Tibial nerve (tissue), 4 donors: Measurements from ENCODE around the gene REC114. TPM values are rescaled to one million over a fixed set of nuclear protein-coding genes. Genes with fewer than 3 reads are reported as not detected.
"Not testable (repeated sequence)": the region's sequence is repeated elsewhere in the genome, so short reads cannot be mapped to it uniquely, and the experiment has no call there.

ENCODE experiments used
- DNase-seq, 2 donors: peaks; one replicate each; pipeline ENCODE4 v3.0.0-alpha.2; 2019; ENCODE audit warnings: low spot score in 2 of 2
- H3K27ac ChIP-seq, 4 donors: fragments of 200-600 bp; sonication (generic) in 3 of 4; one replicate each; pipeline ENCODE4 v1.5.1; 2017 to 2019; ENCODE audit warnings: mild to moderate bottlenecking in 1 of 4
- H3K27me3 ChIP-seq, 2 donors: fragments of 200-600 bp; sonication (generic) in 1 of 2; one replicate each; pipeline versions ENCODE4 v1.5.1 to v1.6.0; 2017 to 2019
- H3K36me3 ChIP-seq, 3 donors: fragments of 200-600 bp; sonication (generic); one replicate each; pipeline ENCODE4 v1.5.1; 2018 to 2019
- H3K4me1 ChIP-seq, 4 donors: fragments of 200-600 bp; sonication (generic) in 3 of 4; one replicate each; pipeline ENCODE4 v1.5.1; 2017 to 2019
- H3K4me3 ChIP-seq, 4 donors: fragments of 200-600 bp; sonication (generic) in 3 of 4; one replicate each; pipeline ENCODE4 v1.5.1; 2017 to 2019; ENCODE audit warnings: mild to moderate bottlenecking in 1 of 4, moderate library complexity in 1 of 4
- H3K9me3 ChIP-seq, 4 donors: fragments of 200-600 bp; sonication (generic) in 3 of 4; one replicate each; pipeline ENCODE4 v1.5.1; 2017 to 2019
- EP300 ChIP-seq, 2 donors: sonication (generic); formaldehyde crosslinking; IDR thresholded peaks; one replicate each; pipeline ENCODE4 v1.6.1; 2017; ENCODE audit warnings: antibody characterized with exemption in 2 of 2, mild to moderate bottlenecking in 1 of 2
- POLR2A ChIP-seq, 2 donors: fragments of 450-650 bp; IDR thresholded peaks; one replicate each; pipeline ENCODE4 v1.6.1; 2017; ENCODE audit warnings: antibody characterized with exemption in 2 of 2, mild to moderate bottlenecking in 2 of 2, moderate library complexity in 2 of 2
- WGBS, 2 donors: methylation state at CpG; one replicate each; pipeline ENCODE4 v1.1.5; 2018; 5-methylcytosine and 5-hydroxymethylcytosine counted together
- total RNA-seq, 4 donors: library from RNA; depleted of rRNA; stranded (reverse); fragments of >200 nt; gene quantifications; one replicate each; pipeline ENCODE4 v1.1.0, GENCODE V29; 2016
- TF ChIP-seq, protein P1 (sequence below), 5 experiments: fragments of 200-600 bp in 3 of 5; fragments of 450-650 bp in 2 of 5; sonication (generic) in 3 of 5; IDR thresholded peaks; one replicate each; pipeline ENCODE4 v1.5.1; 2016 to 2019; ENCODE audit warnings: antibody characterized with exemption in 5 of 5, mild to moderate bottlenecking in 3 of 5, moderate library complexity in 2 of 5

The REC114 gene
- total RNA-seq, 4 donors from 2014 or later = not detected

DNA sequence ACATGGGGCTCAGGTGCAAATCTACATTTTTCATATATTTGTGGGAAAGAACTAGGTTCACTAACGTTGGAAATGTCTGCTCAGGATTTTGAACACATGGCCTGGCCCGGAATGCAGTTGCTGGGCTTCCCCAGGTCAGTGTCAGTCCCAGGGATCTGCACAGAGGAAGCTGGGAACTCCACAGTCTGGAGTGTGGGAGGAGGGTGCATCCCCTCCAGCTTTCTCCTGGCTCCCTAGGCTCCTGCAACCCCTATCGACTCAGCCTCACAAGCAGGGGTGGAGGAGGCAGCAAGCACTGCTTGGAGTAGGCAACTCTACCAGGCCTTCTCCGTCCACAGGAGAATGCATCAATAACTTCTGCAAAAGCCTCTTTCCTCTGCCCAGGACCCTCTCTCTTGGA, 44.1 kb upstream of the REC114 start:
- no peak for DNase-seq
- Histone ChIP-seq H3K27ac (no peak overlapping the region), H3K4me1 (no peaks in the 10 kb centered on the region), H3K9me3 (no peaks in the 10 kb centered on the region), H3K36me3 (no peaks in the 10 kb centered on the region), H3K4me3 (no peak overlapping the region), H3K27me3 (no peaks in the 10 kb centered on the region)
- TF ChIP-seq POLR2A (IDR thresholded peaks at IDR 0.05) = no peak
- TF ChIP-seq, protein P1, sequence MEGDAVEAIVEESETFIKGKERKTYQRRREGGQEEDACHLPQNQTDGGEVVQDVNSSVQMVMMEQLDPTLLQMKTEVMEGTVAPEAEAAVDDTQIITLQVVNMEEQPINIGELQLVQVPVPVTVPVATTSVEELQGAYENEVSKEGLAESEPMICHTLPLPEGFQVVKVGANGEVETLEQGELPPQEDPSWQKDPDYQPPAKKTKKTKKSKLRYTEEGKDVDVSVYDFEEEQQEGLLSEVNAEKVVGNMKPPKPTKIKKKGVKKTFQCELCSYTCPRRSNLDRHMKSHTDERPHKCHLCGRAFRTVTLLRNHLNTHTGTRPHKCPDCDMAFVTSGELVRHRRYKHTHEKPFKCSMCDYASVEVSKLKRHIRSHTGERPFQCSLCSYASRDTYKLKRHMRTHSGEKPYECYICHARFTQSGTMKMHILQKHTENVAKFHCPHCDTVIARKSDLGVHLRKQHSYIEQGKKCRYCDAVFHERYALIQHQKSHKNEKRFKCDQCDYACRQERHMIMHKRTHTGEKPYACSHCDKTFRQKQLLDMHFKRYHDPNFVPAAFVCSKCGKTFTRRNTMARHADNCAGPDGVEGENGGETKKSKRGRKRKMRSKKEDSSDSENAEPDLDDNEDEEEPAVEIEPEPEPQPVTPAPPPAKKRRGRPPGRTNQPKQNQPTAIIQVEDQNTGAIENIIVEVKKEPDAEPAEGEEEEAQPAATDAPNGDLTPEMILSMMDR (IDR thresholded peaks at IDR 0.05) = no peak
- no peak for TF ChIP-seq EP300 (IDR thresholded peaks at IDR 0.05)
- 71 to 78% methylated on average over 4 of the region's 4 CpGs for WGBS, 2 donors

DNA sequence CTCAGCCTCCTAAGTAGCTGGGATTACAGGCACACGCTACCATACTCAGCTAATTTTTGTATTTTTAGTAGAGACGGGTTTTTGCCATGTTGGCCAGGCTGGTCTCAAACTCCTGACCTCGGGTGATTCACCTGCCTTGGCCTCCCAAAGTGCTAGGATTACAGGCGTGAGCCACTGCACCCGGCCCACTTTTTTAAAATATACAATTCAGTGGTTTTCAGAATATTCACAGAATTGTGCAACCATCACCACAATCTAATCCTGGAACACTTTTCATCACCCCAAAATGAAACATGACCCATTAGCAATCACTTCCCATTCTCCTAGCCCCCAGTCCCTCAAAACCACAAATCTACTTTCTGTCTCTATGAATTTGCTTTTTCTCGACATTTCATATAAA, 42.7 kb upstream of the REC114 start:
- not testable (repeated sequence) for DNase-seq, H3K9me3 ChIP-seq, H3K27ac ChIP-seq, H3K4me1 ChIP-seq, H3K36me3 ChIP-seq, H3K27me3 ChIP-seq, H3K4me3 ChIP-seq
- 77 to 82% methylated on average over 6 of the region's 6 CpGs for WGBS, 2 donors

DNA sequence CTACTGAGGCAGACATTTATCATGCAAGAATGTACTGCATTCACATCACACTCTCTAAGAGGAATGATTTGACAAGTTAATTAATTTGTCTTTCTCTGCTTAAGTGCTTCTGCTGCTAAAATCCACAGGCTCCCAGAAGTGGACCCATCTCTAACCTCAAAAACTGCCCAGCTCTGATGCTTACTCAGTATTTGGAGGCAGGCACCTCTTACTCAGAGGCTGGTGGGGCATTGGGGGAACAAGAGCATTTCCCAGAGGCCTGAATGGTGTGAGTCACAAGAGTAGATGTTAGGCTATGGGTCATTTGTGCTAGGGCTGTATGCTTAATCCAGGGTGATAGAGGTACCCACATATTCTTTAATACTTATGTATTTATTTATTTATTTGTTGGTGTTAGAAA, 39.8 kb upstream of the REC114 start:
- no peak for DNase-seq
- H3K4me1 ChIP-seq = no peaks in the 10 kb centered on the region
- no peak overlapping the region for H3K27ac ChIP-seq
- no peaks in the 10 kb centered on the region for H3K9me3 ChIP-seq
- no peak for TF ChIP-seq EP300 (IDR thresholded peaks at IDR 0.05)
- no peaks in the 10 kb centered on the region for H3K27me3 ChIP-seq
- H3K36me3 ChIP-seq = no peaks in the 10 kb centered on the region
- no peak overlapping the region for H3K4me3 ChIP-seq

DNA sequence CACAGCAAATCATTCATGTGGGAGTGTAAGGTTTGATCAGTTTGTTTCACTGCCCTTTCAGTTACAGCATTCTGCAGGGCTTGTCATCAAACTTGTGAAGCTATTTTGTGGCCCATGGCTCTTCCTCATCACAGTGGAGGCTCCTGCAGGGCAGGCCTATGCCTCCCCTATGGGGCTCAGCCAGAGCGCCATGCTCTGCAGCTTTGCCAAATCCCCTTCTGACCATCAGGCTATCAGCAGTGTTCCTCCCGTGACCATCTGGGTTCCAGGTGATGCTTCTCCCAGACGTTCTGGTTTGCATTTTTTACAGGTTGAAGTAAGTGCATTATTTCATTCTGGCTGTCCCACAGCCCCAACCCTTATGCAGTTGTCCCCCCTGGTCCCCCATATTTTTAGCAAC, 28.1 kb upstream of the REC114 start:
- WGBS, 2 donors = 62 to 74% methylated on average over 3 of the region's 3 CpGs
- Histone ChIP-seq H3K4me3 (no peak overlapping the region), H3K27me3 (peaks cover 0 to 5% of the 10 kb centered on the region in 2 donors), H3K36me3 (no peaks in the 10 kb centered on the region), H3K4me1 (no peaks in the 10 kb centered on the region), H3K9me3 (no peaks in the 10 kb centered on the region), H3K27ac (no peak overlapping the region)
- TF ChIP-seq EP300 (IDR thresholded peaks at IDR 0.05) (no peak), POLR2A (IDR thresholded peaks at IDR 0.05) (no peak)
- TF ChIP-seq, protein P1 (IDR thresholded peaks at IDR 0.05) = no peak
- no peak for DNase-seq

DNA sequence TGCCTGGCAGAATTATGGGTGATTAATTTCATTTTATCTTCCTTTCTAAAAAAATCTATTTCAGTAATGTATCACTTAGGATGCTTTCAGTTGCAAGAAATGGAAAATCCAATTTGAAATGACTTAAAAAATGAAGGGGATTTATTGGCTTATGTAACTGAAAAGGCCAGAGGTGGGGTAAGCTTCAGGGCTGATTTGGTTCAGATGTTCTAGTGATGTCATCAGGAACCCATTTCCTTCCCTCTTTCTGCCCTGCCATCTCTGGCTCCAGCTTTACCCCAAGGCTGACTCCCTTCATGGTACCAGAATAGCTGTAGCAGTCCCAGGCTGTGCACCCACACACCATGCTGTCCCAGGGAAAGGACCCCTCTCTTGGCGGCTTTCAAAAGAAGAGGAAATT, 18.5 kb upstream of the REC114 start:
- no peak overlapping the region for H3K4me3 ChIP-seq
- H3K27me3 ChIP-seq = peaks cover 0 to 4% of the 10 kb centered on the region in 2 donors
- no peak overlapping the region for H3K27ac ChIP-seq
- WGBS, 2 donors = 90 to 95% methylated on average over 1 of the region's 1 CpG
- no peak for DNase-seq
- no peaks in the 10 kb centered on the region for H3K4me1 ChIP-seq
- H3K36me3 ChIP-seq = no peaks in the 10 kb centered on the region
- no peak for TF ChIP-seq POLR2A (IDR thresholded peaks at IDR 0.05)
- TF ChIP-seq, protein P1 (IDR thresholded peaks at IDR 0.05) = no peak
- TF ChIP-seq EP300 (IDR thresholded peaks at IDR 0.05) = no peak
- no peaks in the 10 kb centered on the region for H3K9me3 ChIP-seq

DNA sequence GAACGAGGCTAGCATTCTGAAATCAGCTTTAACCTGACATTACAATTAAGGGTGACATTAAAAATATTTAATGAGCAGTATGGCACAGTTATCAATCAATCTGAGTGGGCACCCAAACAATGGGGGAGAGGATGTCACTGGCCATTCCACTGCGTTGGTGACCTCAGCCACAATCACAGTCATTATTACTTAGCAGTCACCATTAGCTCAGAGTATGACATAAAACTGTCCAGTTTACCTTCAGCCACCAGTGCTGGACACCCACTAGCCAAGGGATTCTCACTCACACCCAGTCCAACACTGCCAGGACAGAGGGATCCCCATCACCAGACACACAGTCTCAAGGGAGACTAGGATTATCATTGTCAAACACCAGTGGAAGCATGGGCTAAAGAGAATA, 17.5 kb upstream of the REC114 start:
- TF ChIP-seq, protein P1 (IDR thresholded peaks at IDR 0.05) = no peak
- TF ChIP-seq POLR2A (IDR thresholded peaks at IDR 0.05) = no peak
- no peak for TF ChIP-seq EP300 (IDR thresholded peaks at IDR 0.05)
- Histone ChIP-seq H3K27me3 (peaks cover 0 to 4% of the 10 kb centered on the region in 2 donors), H3K27ac (no peak overlapping the region), H3K9me3 (no peaks in the 10 kb centered on the region), H3K36me3 (no peaks in the 10 kb centered on the region), H3K4me1 (no peaks in the 10 kb centered on the region), H3K4me3 (no peak overlapping the region)
- WGBS, 2 donors = 53 to 65% methylated on average over 2 of the region's 2 CpGs
- no peak for DNase-seq
